Subcutaneous adipose tissue (tissue), 4 donors: ENCODE results near the gene EGLN3. TPM values are rescaled to one million over a fixed set of nuclear protein-coding genes. Genes with fewer than 3 reads are reported as not detected.

ENCODE experiments used
- CTCF ChIP-seq: fragments of 450-650 bp; IDR thresholded peaks from one replicate; pipeline ENCODE4 v1.5.1; 2016; ENCODE audit warnings: low read depth, mild to moderate bottlenecking, control low read depth, antibody characterized with exemption, moderate library complexity
- total RNA-seq, 4 donors: library from RNA; depleted of rRNA; stranded (reverse); fragments of >200 nt; gene quantifications; one replicate each; pipeline ENCODE4 v1.1.0, GENCODE V29; 2016

Gene EGLN3
- total RNA-seq, 4 donors from 2014 or later: 7.0 to 14.5 (median 7.2) TPM

- TF ChIP-seq CTCF: no peak
Observed at GRCh38 chr14:33990790-33991189, 39.9 kb upstream of the EGLN3 start.

GRCh38 chr14:33987565-33988080 lies 36.7 kb upstream of the EGLN3 start:
- no peak for TF ChIP-seq CTCF

DNA sequence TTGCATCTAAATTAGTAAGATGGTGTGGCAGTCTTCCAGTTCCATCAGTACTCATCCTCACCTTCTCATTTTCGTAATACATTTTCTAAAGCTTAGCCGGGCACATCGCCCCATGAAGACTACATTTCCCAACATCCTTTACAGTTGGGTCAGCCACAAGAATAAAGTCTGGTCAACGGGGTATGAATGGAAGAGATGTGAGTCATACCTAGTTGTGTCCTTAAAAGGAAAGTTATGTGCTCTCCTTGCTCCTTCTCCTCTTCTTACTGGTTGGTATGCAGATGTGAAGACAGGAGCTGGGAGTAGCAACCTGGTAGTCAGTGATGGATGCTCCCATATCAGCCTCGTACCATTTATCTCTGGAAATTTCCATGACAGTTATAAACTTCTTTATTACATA lies 35.9 kb upstream of the EGLN3 start:
- no peak for TF ChIP-seq CTCF

GRCh38 chr14:33985242-33985641 lies 34.4 kb upstream of the EGLN3 start:
- no peak for TF ChIP-seq CTCF

DNA sequence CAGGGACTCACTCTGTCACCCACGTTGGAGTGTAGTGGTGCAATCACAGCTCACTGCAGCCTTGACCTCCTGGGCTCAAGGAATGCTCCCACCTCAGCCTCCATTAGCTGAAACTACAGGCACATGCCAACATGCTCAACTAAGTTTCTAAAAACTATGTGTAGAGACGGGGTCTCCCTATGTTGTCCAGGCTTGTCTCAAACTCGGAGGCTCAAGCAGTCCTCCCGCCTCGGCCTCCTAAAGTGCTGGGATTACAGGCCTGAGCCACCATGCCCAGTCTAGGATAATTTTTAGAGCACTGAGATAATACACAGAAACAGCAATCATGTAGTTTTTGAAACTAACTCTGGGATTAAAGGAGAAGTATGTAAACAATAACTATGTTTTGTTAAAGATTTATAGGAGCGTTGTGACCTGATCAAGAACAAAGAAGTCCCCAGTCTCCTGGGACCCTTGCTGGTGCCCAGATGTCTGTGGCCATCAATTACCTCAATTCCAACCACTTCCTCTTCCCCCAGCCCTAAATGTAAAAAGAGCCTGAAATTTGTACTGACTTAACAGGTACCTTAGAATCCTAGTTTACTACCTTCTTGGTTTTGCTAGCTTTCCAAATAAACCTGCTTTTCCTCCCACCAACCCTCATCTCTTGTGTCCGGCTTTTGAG lies 28.9 kb upstream of the EGLN3 start:
- TF ChIP-seq CTCF: no peak

DNA sequence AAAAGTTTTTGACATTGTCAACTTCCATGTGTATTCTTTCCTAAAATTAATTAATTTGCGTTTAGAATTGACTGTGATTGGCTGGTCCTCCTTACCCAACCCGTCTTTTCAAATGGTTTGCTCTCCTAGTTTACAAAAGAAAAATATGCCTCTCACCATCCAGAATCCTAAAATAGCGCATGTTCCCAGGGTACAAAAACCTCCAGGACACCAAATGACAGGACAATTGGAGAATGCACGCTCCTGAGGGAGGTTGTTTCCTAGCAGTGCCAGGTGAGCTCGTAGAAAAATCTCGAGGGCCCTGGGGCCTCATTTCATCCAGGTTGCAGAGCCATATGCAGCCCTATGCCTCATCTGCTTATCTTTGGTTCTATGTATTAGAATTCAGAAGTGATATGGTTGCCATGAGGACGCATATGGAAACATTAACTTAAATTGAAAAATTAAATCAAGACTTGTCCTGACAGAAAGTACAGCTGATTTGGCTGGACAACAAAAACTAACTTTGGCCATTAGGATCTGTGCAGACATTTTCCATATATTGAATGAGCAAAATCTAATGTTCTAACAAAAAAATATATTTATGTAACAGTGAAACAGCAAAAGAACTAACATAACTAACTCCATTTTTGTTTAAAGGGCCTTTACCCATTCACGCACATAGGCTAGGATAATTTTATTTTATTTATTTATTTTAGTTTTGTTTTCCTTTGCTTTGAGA lies 28.2 kb upstream of the EGLN3 start:
- no peak for TF ChIP-seq CTCF

DNA sequence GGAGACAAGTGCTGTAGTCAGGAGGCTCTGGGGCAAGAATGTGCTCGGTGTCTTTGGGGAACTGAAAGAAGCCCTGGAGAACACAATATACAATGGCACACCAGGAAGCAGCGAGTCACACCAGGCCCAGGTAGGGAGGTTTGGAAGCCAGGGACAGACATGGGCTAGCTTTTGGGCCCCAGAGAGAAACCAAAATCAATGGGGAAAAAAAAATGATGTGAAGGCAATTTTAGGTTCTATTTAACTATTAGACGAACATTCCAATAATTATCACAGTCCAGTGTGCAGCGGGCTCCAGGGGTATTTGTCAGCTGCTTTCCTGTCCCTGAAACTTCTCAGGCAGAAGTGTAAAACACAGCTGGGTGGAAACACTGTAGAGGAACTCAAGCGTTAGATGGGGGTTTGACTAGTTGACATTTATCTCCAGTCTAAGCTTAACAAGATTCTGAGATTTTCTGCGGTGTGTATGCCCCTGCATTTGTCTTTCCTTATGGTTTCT lies 21.8 kb upstream of the EGLN3 start:
- TF ChIP-seq CTCF: no peak
